Karpas-422 (cell line): ENCODE measurements around the gene ZBTB48. TPM values are rescaled to one million over a fixed set of nuclear protein-coding genes. Genes with fewer than 3 reads are reported as not detected.
"Not testable (repeated sequence)": the region's sequence is repeated elsewhere in the genome, so short reads cannot be mapped to it uniquely, and the experiment has no call there.

ENCODE experiments used
- DNase-seq: peaks from one replicate; pipeline ENCODE4 v3.0.0-alpha.2; 2015
- H2AFZ ChIP-seq: fragments of 200-600 bp; sonication (generic); 2 replicates; pipeline ENCODE4 v1.6.1; 2014; ENCODE audit warnings: antibody characterized with exemption, low read length, mixed read lengths
- H3K27ac ChIP-seq: fragments of 200-600 bp; sonication (generic); 2 replicates; pipeline ENCODE4 v1.5.1; 2014; ENCODE audit warnings: mild to moderate bottlenecking, low read length, moderate library complexity
- H3K27me3 ChIP-seq: fragments of 200-600 bp; sonication (generic); 2 replicates; pipeline ENCODE4 v1.6.1; 2014; ENCODE audit warnings: low read length, mixed read lengths
- H3K36me3 ChIP-seq: fragments of 200-600 bp; sonication (generic); 2 replicates; pipeline ENCODE4 v1.6.1; 2014; ENCODE audit warnings: low read length, mixed read lengths; ENCODE audit not compliant: insufficient read depth
- H3K4me1 ChIP-seq: fragments of 200-600 bp; sonication (generic); 2 replicates; pipeline ENCODE4 v1.6.1; 2014; ENCODE audit warnings: mild to moderate bottlenecking, low read length, mixed read lengths
- H3K4me2 ChIP-seq: fragments of 200-600 bp; sonication (generic); 2 replicates; pipeline ENCODE4 v1.6.1; 2014; ENCODE audit warnings: low read length, low read depth, mild to moderate bottlenecking; ENCODE audit not compliant: poor library complexity, severe bottlenecking
- H3K4me3 ChIP-seq: fragments of 200-600 bp; sonication (generic); 2 replicates; pipeline ENCODE4 v1.5.1; 2014; ENCODE audit warnings: mild to moderate bottlenecking, antibody characterized with exemption, low read length, mixed read lengths
- H3K79me2 ChIP-seq: fragments of 200-600 bp; sonication (generic); 2 replicates; pipeline ENCODE4 v1.6.1; 2014; ENCODE audit warnings: mild to moderate bottlenecking, low read length, mixed read lengths
- H3K9ac ChIP-seq: fragments of 200-600 bp; sonication (generic); 2 replicates; pipeline ENCODE4 v1.6.0; 2014; ENCODE audit warnings: low read length
- H3K9me2 ChIP-seq: fragments of 200-600 bp; sonication (generic), shearing (Covaris generic); replicated peaks from 2 replicates; pipeline ENCODE4 v1.6.0; 2014; ENCODE audit warnings: mild to moderate bottlenecking, low read length, moderate library complexity; ENCODE audit not compliant: insufficient read depth
- H3K9me3 ChIP-seq: fragments of 300-700, 200-600 bp; sonication (generic); 2 replicates; pipeline ENCODE4 v1.6.1; 2014; ENCODE audit warnings: low read length, mixed read lengths
- H4K20me1 ChIP-seq: fragments of 200-600 bp; sonication (generic); 2 replicates; pipeline ENCODE4 v1.6.1; 2014; ENCODE audit warnings: mild to moderate bottlenecking, antibody characterized with exemption, low read length, low read depth; ENCODE audit not compliant: insufficient read depth
- small RNA-seq: library from RNA; depleted of rRNA; stranded (forward); fragments of <200 nt; gene quantifications from one replicate; pipeline ENCODE3, GENCODE V24; 2014
- total RNA-seq: library from RNA; depleted of rRNA; stranded (reverse); fragments of >200 nt; shearing (Covaris generic); gene quantifications from 2 replicates; pipeline ENCODE4 v1.2.3, GENCODE V29; 2014; ENCODE audit warnings: low replicate concordance; rRNA removed

Gene ZBTB48
- total RNA-seq, 1 experiment from 2014 or later: 36.3 TPM

GRCh38 chr1:6635910-6636760, 56.3 kb downstream of the ZBTB48 start:
- Histone ChIP-seq H3K36me3 (peaks cover 24% of the 10 kb centered on the region; the same call in 1 of the 2 replicates), H3K9me2 (no peaks in the 10 kb centered on the region), H3K79me2 (no peaks in the 10 kb centered on the region), H3K27me3 (no peaks in the 10 kb centered on the region), H4K20me1 (no peaks in the 10 kb centered on the region), H3K4me2 (no peak overlapping the region), H3K27ac (no peak overlapping the region), H3K9me3 (no peaks in the 10 kb centered on the region), H2AFZ (no peak overlapping the region), H3K4me3 (no peak overlapping the region), H3K9ac (peak overlapping the region; percentile 46), H3K4me1 (peaks cover 12% of the 10 kb centered on the region)
- DNase-seq: peak; percentile 69

- H3K36me3 ChIP-seq: peaks cover 24% of the 10 kb centered on the region; the same call in 1 of the 2 replicates
- H3K4me3 ChIP-seq: not testable (repeated sequence)
Observed at GRCh38 chr1:6636778-6637177, 57.0 kb downstream of the ZBTB48 start.

GRCh38 chr1:6637770-6638169, 58.0 kb downstream of the ZBTB48 start:
- no peak overlapping the region for H3K9ac ChIP-seq
- no peaks in the 10 kb centered on the region for H4K20me1 ChIP-seq
- H3K27ac ChIP-seq: no peak overlapping the region
- H2AFZ ChIP-seq: no peak overlapping the region
- no peak overlapping the region for H3K4me3 ChIP-seq
- DNase-seq: no peak
- peaks cover 12% of the 10 kb centered on the region for H3K4me1 ChIP-seq
- H3K79me2 ChIP-seq: no peaks in the 10 kb centered on the region
- no peaks in the 10 kb centered on the region for H3K9me3 ChIP-seq
- peaks cover 24% of the 10 kb centered on the region; the same call in 1 of the 2 replicates for H3K36me3 ChIP-seq
- H3K9me2 ChIP-seq: no peaks in the 10 kb centered on the region
- H3K4me2 ChIP-seq: no peak overlapping the region
- no peaks in the 10 kb centered on the region for H3K27me3 ChIP-seq

More at GRCh38 chr1:6636778-6637177, 57.0 kb downstream of the ZBTB48 start:
- not testable (repeated sequence) for H4K20me1 ChIP-seq, H3K9me2 ChIP-seq, H3K27ac ChIP-seq, DNase-seq, H3K9me3 ChIP-seq, H3K27me3 ChIP-seq, H2AFZ ChIP-seq, H3K4me2 ChIP-seq, H3K79me2 ChIP-seq
- Histone ChIP-seq H3K9ac (peak overlapping the region; percentile 46; the same call in 1 of the 2 replicates), H3K4me1 (peaks cover 12% of the 10 kb centered on the region)

- no peak overlapping the region for H3K4me3 ChIP-seq
- no peaks in the 10 kb centered on the region for H3K79me2 ChIP-seq
- no peak overlapping the region for H3K9ac ChIP-seq
- peaks cover 24% of the 10 kb centered on the region; the same call in 1 of the 2 replicates for H3K36me3 ChIP-seq
- no peak overlapping the region for H3K4me2 ChIP-seq
- H2AFZ ChIP-seq: no peak overlapping the region
- no peak for DNase-seq
- H3K27ac ChIP-seq: no peak overlapping the region
- H4K20me1 ChIP-seq: no peaks in the 10 kb centered on the region
- H3K9me2 ChIP-seq: no peaks in the 10 kb centered on the region
- H3K4me1 ChIP-seq: peaks cover 12% of the 10 kb centered on the region
- H3K9me3 ChIP-seq: no peaks in the 10 kb centered on the region
- no peaks in the 10 kb centered on the region for H3K27me3 ChIP-seq
Observed at GRCh38 chr1:6638226-6638625, 58.4 kb downstream of the ZBTB48 start.

Small RNA genes lying within 50 kb of the gene (small RNA-seq; reads per million reads assigned to genes)
- not detected for gene RNU6-731P

Other genes with a start within 250 kb of the ZBTB48 start
- gene ACOT7, start 186.2 kb upstream of the ZBTB48 start, total RNA-seq: 11.8 and 25.9 TPM in 2 replicates
- gene HES2, start 160.1 kb upstream of the ZBTB48 start, total RNA-seq: not detected in 2 replicates
- not detected in 2 replicates for gene ESPN, start 155.2 kb upstream of the ZBTB48 start, total RNA-seq
- gene TNFRSF25, start 113.8 kb upstream of the ZBTB48 start, total RNA-seq: 0.58 TPM in 1 of 2 replicates, not detected in the other
- 0.25 TPM in 1 of 2 replicates, not detected in the other for gene PLEKHG5, start 88.3 kb upstream of the ZBTB48 start, total RNA-seq
- gene NOL9, start 25.5 kb upstream of the ZBTB48 start, total RNA-seq: 25.0 and 37.6 TPM in 2 replicates
- gene TAS1R1, start 24.7 kb upstream of the ZBTB48 start, total RNA-seq: not detected in 2 replicates
- gene KLHL21, start 22.9 kb downstream of the ZBTB48 start, total RNA-seq: 12.2 and 13.3 TPM in 2 replicates
- 5.7 and 11.1 TPM in 2 replicates for gene PHF13, start 33.7 kb downstream of the ZBTB48 start, total RNA-seq
- gene THAP3, start 44.9 kb downstream of the ZBTB48 start, total RNA-seq: 13.3 and 19.5 TPM in 2 replicates
- 33.4 and 36.3 TPM in 2 replicates for gene DNAJC11, start 121.8 kb downstream of the ZBTB48 start, total RNA-seq
- 80.5 and 118 TPM in 2 replicates for gene CAMTA1, start 205.5 kb downstream of the ZBTB48 start, total RNA-seq